HepG2 (cell line): ENCODE data around the gene PSD4. TPM values are rescaled to one million over a fixed set of nuclear protein-coding genes. Genes with fewer than 3 reads are reported as not detected.

ENCODE experiments used
- AGO1 ChIP-seq: fragments of 200-400 bp; formaldehyde crosslinking; IDR thresholded peaks from 2 replicates; pipeline ENCODE4 v1.6.1; 2017; ENCODE audit warnings: mild to moderate bottlenecking, low read depth, low read length, moderate library complexity; ENCODE audit not compliant: poor library complexity, severe bottlenecking
- ARID2 ChIP-seq: sonication (generic); formaldehyde crosslinking; IDR thresholded peaks from 2 replicates; pipeline ENCODE4 v1.8.1; 2022; ENCODE audit warnings: mild to moderate bottlenecking, missing genetic modification reagents, borderline replicate concordance
- ARNT2 ChIP-seq: sonication (generic); formaldehyde crosslinking; IDR thresholded peaks from 2 replicates; pipeline ENCODE4 v1.8.0; 2022; ENCODE audit warnings: mild to moderate bottlenecking, low read depth, missing genetic modification reagents, moderate library complexity
- ATM ChIP-seq: fragments of 450-650 bp; IDR thresholded peaks from 2 replicates; pipeline ENCODE4 v1.7.1; 2017; ENCODE audit warnings: mild to moderate bottlenecking, borderline replicate concordance
- MED8 ChIP-seq: sonication (generic); formaldehyde crosslinking; IDR thresholded peaks from 2 replicates; pipeline ENCODE4 v1.8.1; 2023; ENCODE audit warnings: mild to moderate bottlenecking, missing genetic modification reagents; ENCODE audit not compliant: insufficient replicate concordance
- NONO ChIP-seq, 2 experiments: fragments of 450-650 bp in 1 of 2; sonication (generic) in 1 of 2; formaldehyde crosslinking in 1 of 2; IDR thresholded peaks in 1 of 2; conservative IDR thresholded peaks in 1 of 2; 2 replicates each; pipeline versions ENCODE4 v1.6.1 to v1.8.0; 2017 to 2022; ENCODE audit warnings: mild to moderate bottlenecking in 1 of 2, missing genetic modification reagents in 1 of 2, moderate library complexity in 1 of 2
- PCBP1 ChIP-seq: fragments of 200-400 bp; formaldehyde crosslinking; IDR thresholded peaks from 2 replicates; pipeline ENCODE4 v1.6.1; 2017; ENCODE audit warnings: mild to moderate bottlenecking, low read depth, low read length, borderline replicate concordance
- PHF8 ChIP-seq: sonication (generic); formaldehyde crosslinking; IDR thresholded peaks from 2 replicates; pipeline ENCODE4 v1.5.0; 2020; ENCODE audit warnings: missing genetic modification reagents
- SOX13 ChIP-seq, 3 experiments: fragments of 450-650 bp in 1 of 3; sonication (generic) in 1 of 3; formaldehyde crosslinking in 1 of 3; IDR thresholded peaks in 2 of 3; conservative IDR thresholded peaks in 1 of 3; 2 replicates each; pipeline versions ENCODE4 v1.5.0 to v1.6.1; 2016 to 2020; ENCODE audit warnings: antibody characterized with exemption in 1 of 3, mild to moderate bottlenecking in 1 of 3, missing compliant biosample characterization in 1 of 3, missing genetic modification reagents in 1 of 3, moderate library complexity in 1 of 3
- TEAD3 ChIP-seq: optimal IDR thresholded peaks from 2 replicates; pipeline ENCODE3; 2016; ENCODE audit warnings: borderline replicate concordance
- TMF1 ChIP-seq: sonication (generic); formaldehyde crosslinking; IDR thresholded peaks from 2 replicates; pipeline ENCODE4 v1.8.1; 2022; ENCODE audit warnings: low read depth, missing genetic modification reagents
- TOPORS ChIP-seq: sonication (generic); formaldehyde crosslinking; IDR thresholded peaks from 2 replicates; pipeline ENCODE4 v1.8.0; 2023; ENCODE audit warnings: mild to moderate bottlenecking, missing genetic modification reagents
- ZBTB21 ChIP-seq: sonication (generic); formaldehyde crosslinking; IDR thresholded peaks from 2 replicates; pipeline ENCODE4 v1.4.0; 2020; ENCODE audit warnings: missing genetic modification reagents
- ZMAT3 ChIP-seq: sonication (generic); formaldehyde crosslinking; conservative IDR thresholded peaks from 2 replicates; pipeline ENCODE4 v1.7.0; 2021; ENCODE audit warnings: missing genetic modification reagents
- ZNF546 ChIP-seq: sonication (generic); formaldehyde crosslinking; conservative IDR thresholded peaks from 2 replicates; pipeline ENCODE4 v1.8.1; 2023; ENCODE audit warnings: mild to moderate bottlenecking, missing genetic modification reagents
- ZNF644 ChIP-seq: IDR thresholded peaks from 2 replicates; pipeline ENCODE4 v1.6.1; 2016; ENCODE audit warnings: low read depth
- ZNF678 ChIP-seq: sonication (generic); formaldehyde crosslinking; IDR thresholded peaks from 2 replicates; pipeline ENCODE4 v1.4.0; 2020; ENCODE audit warnings: mild to moderate bottlenecking, missing genetic modification reagents
- ZNF703 ChIP-seq: sonication (generic); formaldehyde crosslinking; IDR thresholded peaks from 2 replicates; pipeline ENCODE4 v1.5.1; 2020; ENCODE audit warnings: missing genetic modification reagents, mild to moderate bottlenecking, moderate library complexity, borderline replicate concordance
- ZNF713 ChIP-seq: sonication (generic); formaldehyde crosslinking; IDR thresholded peaks from 2 replicates; pipeline ENCODE4 v1.4.0; 2020; ENCODE audit warnings: mild to moderate bottlenecking, missing genetic modification reagents
- ZNF891 ChIP-seq: sonication (generic); formaldehyde crosslinking; IDR thresholded peaks from 2 replicates; pipeline ENCODE4 v1.5.0; 2020; ENCODE audit warnings: mild to moderate bottlenecking, missing genetic modification reagents
- ZSCAN20 ChIP-seq: sonication (generic); formaldehyde crosslinking; IDR thresholded peaks from 2 replicates; pipeline ENCODE4 v1.4.0; 2020; ENCODE audit warnings: missing genetic modification reagents, mild to moderate bottlenecking, borderline replicate concordance
- polyA plus RNA-seq, 8 experiments: library from polyadenylated mRNA; depleted of rRNA in 3 of 8; stranded (reverse) in 7 of 8; unstranded in 1 of 8; fragments of >200 nt; fragmentation: Illumina TruSeq in 4 of 8; extraction: Trizol in 4 of 8; gene quantifications; 2 replicates each; pipeline versions ENCODE4 v1.2.1 to v1.2.3, GENCODE V29; 2011 to 2016; ENCODE audit warnings: low read depth in 4 of 8, missing spikeins in 1 of 8, mixed read lengths in 1 of 8; ENCODE audit not compliant: insufficient read depth in 1 of 8
- total RNA-seq, 5 experiments: library from RNA; depleted of rRNA; stranded (reverse); fragments of >200 nt; fragmentation: Illumina TruSeq; extraction: Trizol; gene quantifications; 2 replicates each; pipeline ENCODE4 v1.2.3, GENCODE V29; 2016; ENCODE audit warnings: low read depth in 1 of 5
- TF ChIP-seq, protein P1 (sequence below): sonication (generic); formaldehyde crosslinking; IDR thresholded peaks from 2 replicates; pipeline ENCODE4 v1.8.1; 2023; ENCODE audit warnings: mild to moderate bottlenecking, missing genetic modification reagents, borderline replicate concordance
- TF ChIP-seq, protein P2 (sequence below): sonication (generic); formaldehyde crosslinking; conservative IDR thresholded peaks from 2 replicates; pipeline ENCODE4 v1.8.0; 2022; ENCODE audit warnings: low read depth, missing genetic modification reagents
- TF ChIP-seq, protein P3 (sequence below): sonication (generic); formaldehyde crosslinking; IDR thresholded peaks from 2 replicates; pipeline ENCODE4 v1.8.1; 2022; ENCODE audit warnings: mild to moderate bottlenecking, missing genetic modification reagents
- TF ChIP-seq, protein P4 (sequence below): sonication (generic); formaldehyde crosslinking; IDR thresholded peaks from 2 replicates; pipeline ENCODE4 v1.4.0; 2020; ENCODE audit warnings: mild to moderate bottlenecking, missing genetic modification reagents

PSD4 gene
- total and polyA plus RNA-seq, 2 of the 13 experiments (the other 11 are each of a cell fraction or from before 2014, with no cell fraction given) = 5.8 to 9.4 TPM

DNA sequence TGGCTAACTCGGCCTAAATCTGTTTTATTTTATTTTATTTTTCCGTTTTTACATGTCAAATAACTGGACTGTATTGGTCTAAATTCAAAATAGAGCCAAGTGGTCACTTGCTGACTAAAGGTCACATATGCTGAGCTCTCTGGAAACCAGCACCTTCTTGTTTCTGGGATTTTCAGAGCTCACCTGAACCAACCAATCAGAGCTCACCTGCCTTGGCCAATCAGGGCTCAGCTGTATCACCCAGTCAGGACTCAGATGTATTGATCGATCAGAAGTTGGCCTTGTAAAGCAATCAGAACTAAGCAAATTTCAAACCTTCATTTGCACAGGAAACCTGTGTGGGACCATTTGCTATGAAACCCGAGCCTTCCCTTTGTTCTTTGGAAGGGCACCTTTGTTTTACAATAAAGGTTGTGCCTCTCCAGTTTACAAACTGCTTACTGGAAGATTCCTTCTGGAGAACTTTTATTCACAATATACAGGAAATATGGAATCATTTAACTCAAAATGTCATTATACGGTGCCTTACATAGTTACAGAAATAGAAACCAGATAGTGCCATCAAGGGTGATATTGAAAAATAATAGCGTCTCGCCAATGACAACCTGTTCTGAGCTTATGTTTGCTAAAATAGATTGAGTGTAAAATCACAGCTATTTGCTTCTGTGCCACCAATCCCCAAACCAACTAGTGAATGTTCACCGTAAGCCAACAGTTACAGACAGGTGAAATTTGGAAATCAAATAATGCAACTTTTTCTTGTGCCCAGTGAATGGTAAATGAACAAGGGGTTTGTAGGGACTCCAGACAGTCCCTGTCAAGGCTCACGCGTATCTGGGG is 17.3 kb upstream of the PSD4 start (continued):
- TF ChIP-seq ZNF891 (no peak), PCBP1 (no peak), PHF8 (CRISPR knock-in tag) (peak; percentile 16; the same call in 1 of the 2 replicates), ZNF644 (CRISPR knock-in tag) (peak; percentile 42; the same call in 1 of the 2 replicates), SOX13 (IDR thresholded peaks at IDR 0.05) (peak; percentile 86), SOX13 (CRISPR knock-in tag; conservative IDR thresholded peaks at IDR 0.05 in 1 of 2, IDR thresholded peaks at IDR 0.05 in 1 of 2) (peak in 1 of 2 experiments; percentile 98; a peak in 2 of 4 replicates), ZNF703 (CRISPR knock-in tag) (no peak), TOPORS (CRISPR knock-in tag) (0 out of 2 replicates have a peak, but pooled peaks have one; percentile 11), MED8 (no peak), ZNF713 (no peak), ZNF546 (CRISPR knock-in tag) (no peak), ARID2 (CRISPR knock-in tag) (no peak), TEAD3 (CRISPR knock-in tag) (no peak), ZBTB21 (CRISPR knock-in tag) (no peak), ZNF678 (CRISPR knock-in tag) (no peak), ARNT2 (CRISPR knock-in tag) (no peak), ZMAT3 (CRISPR knock-in tag) (no peak; the same call in 1 of the 2 replicates), ZSCAN20 (no peak), NONO (IDR thresholded peaks at IDR 0.05) (no peak), NONO (CRISPR knock-in tag; conservative IDR thresholded peaks at IDR 0.05) (peak; percentile 53; the same call in 1 of the 2 replicates), ATM (no peak), TMF1 (no peak), AGO1 (no peak)
- TF ChIP-seq, protein P1, sequence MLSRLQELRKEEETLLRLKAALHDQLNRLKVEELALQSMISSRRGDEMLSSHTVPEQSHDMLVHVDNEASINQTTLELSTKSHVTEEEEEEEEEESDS (CRISPR knock-in tag) = no peak
- TF ChIP-seq, protein P2, sequence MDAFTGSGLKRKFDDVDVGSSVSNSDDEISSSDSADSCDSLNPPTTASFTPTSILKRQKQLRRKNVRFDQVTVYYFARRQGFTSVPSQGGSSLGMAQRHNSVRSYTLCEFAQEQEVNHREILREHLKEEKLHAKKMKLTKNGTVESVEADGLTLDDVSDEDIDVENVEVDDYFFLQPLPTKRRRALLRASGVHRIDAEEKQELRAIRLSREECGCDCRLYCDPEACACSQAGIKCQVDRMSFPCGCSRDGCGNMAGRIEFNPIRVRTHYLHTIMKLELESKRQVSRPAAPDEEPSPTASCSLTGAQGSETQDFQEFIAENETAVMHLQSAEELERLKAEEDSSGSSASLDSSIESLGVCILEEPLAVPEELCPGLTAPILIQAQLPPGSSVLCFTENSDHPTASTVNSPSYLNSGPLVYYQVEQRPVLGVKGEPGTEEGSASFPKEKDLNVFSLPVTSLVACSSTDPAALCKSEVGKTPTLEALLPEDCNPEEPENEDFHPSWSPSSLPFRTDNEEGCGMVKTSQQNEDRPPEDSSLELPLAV = no peak
- TF ChIP-seq, protein P3, sequence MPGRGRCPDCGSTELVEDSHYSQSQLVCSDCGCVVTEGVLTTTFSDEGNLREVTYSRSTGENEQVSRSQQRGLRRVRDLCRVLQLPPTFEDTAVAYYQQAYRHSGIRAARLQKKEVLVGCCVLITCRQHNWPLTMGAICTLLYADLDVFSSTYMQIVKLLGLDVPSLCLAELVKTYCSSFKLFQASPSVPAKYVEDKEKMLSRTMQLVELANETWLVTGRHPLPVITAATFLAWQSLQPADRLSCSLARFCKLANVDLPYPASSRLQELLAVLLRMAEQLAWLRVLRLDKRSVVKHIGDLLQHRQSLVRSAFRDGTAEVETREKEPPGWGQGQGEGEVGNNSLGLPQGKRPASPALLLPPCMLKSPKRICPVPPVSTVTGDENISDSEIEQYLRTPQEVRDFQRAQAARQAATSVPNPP (CRISPR knock-in tag) = no peak; the same call in 1 of the 2 replicates
- TF ChIP-seq, protein P4, sequence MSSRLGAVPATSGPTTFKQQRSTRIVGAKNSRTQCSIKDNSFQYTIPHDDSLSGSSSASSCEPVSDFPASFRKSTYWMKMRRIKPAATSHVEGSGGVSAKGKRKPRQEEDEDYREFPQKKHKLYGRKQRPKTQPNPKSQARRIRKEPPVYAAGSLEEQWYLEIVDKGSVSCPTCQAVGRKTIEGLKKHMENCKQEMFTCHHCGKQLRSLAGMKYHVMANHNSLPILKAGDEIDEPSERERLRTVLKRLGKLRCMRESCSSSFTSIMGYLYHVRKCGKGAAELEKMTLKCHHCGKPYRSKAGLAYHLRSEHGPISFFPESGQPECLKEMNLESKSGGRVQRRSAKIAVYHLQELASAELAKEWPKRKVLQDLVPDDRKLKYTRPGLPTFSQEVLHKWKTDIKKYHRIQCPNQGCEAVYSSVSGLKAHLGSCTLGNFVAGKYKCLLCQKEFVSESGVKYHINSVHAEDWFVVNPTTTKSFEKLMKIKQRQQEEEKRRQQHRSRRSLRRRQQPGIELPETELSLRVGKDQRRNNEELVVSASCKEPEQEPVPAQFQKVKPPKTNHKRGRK (CRISPR knock-in tag) = no peak
